ENCODE measurements around the gene NEURL1. TPM values are rescaled to one million over a fixed set of nuclear protein-coding genes. Genes with fewer than 3 reads are reported as not detected.

NEURL1 gene
- total RNA-seq, 4 donors from 2014 or later, result 67.6 to 147 (median 110) TPM

DNA sequence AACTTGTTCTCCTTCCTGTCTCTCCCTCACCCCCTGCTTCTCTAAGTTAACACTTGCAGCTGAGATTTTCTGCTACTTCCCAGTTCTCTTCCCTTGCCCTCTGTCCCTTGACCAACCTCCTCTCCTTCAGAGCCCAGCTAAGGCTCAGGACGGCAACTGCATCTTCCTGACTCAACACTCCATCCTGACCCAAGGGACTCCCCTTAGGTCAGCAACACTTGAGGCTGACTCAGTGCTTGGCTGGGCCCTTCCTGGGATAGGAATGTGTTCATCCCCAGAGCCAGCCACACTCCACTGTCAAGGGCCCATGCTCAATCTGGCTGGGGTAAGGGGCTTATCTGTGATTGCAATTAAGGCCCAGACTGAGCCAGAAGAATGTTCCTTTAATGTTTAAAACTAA is 44.8 kb upstream of the NEURL1 start:
- in situ Hi-C loops (cut with MboI; ENCODE audit: low sequenced_read_pairs in 4 of 4) (no loop called here), intact Hi-C loops (cut with DNase I; ENCODE audit: low total_unique reads) (no loop called here)
- peaks cover 0 to 9% (median 0%) of the 10 kb centered on the region in 3 donors for H3K27me3 ChIP-seq
- peak overlapping the region; percentile 80 to 88 (median 84) for H3K27ac ChIP-seq
- peak; percentile 41 to 57 for ATAC-seq
- TF ChIP-seq POLR2A (IDR thresholded peaks at IDR 0.05), result no peak
- TF ChIP-seq, protein P1, sequence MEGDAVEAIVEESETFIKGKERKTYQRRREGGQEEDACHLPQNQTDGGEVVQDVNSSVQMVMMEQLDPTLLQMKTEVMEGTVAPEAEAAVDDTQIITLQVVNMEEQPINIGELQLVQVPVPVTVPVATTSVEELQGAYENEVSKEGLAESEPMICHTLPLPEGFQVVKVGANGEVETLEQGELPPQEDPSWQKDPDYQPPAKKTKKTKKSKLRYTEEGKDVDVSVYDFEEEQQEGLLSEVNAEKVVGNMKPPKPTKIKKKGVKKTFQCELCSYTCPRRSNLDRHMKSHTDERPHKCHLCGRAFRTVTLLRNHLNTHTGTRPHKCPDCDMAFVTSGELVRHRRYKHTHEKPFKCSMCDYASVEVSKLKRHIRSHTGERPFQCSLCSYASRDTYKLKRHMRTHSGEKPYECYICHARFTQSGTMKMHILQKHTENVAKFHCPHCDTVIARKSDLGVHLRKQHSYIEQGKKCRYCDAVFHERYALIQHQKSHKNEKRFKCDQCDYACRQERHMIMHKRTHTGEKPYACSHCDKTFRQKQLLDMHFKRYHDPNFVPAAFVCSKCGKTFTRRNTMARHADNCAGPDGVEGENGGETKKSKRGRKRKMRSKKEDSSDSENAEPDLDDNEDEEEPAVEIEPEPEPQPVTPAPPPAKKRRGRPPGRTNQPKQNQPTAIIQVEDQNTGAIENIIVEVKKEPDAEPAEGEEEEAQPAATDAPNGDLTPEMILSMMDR (IDR thresholded peaks at IDR 0.05 in 4 of 5, conservative IDR thresholded peaks at IDR 0.05 in 1 of 5), result no peak
- H3K9me3 ChIP-seq, result no peaks in the 10 kb centered on the region
- peaks cover 0 to 59% of the 10 kb centered on the region in 2 donors for H3K36me3 ChIP-seq
- H3K4me3 ChIP-seq, result peak overlapping the region in 3 of 4 donors; percentile 10 to 70 (median 68)
- DNase-seq, result peak; percentile 59 to 72
- H3K4me1 ChIP-seq, result peaks cover 34 to 37% of the 10 kb centered on the region in 2 donors

DNA sequence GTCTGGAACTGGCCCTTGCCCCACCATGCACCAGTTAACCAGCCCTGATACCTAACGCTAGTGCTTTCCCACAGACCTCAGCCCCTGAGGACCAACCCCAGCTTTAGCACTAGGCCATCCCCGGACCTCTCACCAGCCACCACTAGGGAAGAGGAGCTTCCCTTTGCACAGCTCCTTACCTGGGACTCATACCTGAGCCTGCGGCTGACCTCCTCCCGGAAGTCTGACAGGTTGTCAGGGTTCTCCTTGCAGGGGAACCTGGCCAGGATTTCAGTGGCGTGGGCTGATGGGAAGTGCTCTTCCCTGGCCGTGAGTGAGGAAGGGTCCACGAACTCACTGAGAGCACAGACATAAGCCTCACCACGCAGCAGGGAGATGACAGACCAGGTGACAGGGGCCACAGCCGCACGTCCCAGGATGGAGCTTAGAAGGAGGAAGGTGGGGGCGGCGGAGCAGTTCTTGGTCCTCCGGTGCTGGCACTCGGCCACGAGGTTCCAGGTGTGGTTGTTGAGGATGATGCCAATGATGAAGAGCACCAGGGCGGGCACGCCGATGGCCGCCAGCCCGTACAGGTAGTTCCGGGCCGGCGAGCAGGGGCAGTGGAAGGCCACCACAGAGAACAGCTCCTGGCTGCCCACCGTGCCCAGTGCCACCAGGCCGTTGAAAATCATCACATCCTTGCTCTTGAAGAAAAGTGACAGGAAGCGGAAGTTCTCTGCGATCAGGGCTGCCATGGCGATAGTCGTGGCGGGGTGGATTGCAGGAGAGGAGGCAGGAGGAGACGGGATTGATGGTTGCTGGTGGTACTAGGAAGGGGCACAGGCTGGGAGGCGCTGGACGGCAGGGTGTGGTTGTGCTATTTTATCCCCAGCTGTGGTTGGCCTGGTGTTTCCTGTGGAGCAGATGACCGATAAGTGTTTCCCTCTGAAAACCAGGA is 44.0 kb upstream of the NEURL1 start:
- in situ Hi-C loops (cut with MboI; ENCODE audit: low sequenced_read_pairs in 4 of 4) (no loop called here), intact Hi-C loops (cut with DNase I; ENCODE audit: low total_unique reads) (no loop called here)
- Histone ChIP-seq H3K27me3 (peaks cover 0 to 9% (median 0%) of the 10 kb centered on the region in 3 donors), H3K4me3 (peak overlapping the region; percentile 10 to 70 (median 66)), H3K9me3 (no peaks in the 10 kb centered on the region), H3K27ac (peak overlapping the region; percentile 80 to 88 (median 84)), H3K4me1 (peaks cover 29 to 30% of the 10 kb centered on the region in 2 donors), H3K36me3 (peaks cover 0 to 51% of the 10 kb centered on the region in 2 donors)
- no peak for DNase-seq
- TF ChIP-seq, protein P1 (IDR thresholded peaks at IDR 0.05 in 4 of 5, conservative IDR thresholded peaks at IDR 0.05 in 1 of 5), result no peak
- no peak for TF ChIP-seq POLR2A (IDR thresholded peaks at IDR 0.05)
- ATAC-seq, result no peak

DNA sequence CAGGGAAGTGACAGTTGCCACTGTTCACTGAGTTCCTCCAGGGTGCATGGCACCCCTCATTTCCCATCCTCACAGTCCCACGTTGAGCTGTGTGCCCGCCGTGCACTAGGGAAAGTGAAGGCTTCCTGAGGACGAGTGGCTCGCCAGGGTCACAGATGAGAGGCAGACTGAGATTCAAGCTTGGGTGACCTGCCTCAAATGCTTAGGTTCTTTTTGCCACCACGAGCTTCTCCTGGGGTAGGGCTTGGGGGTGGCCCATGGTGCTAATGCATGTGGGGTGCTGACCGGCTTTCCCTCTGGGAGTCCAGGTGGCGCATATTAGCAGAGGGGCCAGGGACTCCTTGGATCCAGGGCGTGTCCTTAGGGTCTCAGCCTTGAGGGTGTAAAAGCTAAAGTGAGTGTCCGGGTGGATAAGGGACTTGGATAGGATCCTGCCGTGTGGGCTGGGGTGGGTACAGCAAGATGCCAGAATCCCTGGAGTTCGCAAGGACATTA is 43.3 kb upstream of the NEURL1 start:
- H3K27me3 ChIP-seq, result peaks cover 0 to 9% (median 0%) of the 10 kb centered on the region in 3 donors
- H3K27ac ChIP-seq, result peak overlapping the region; percentile 80 to 88 (median 84)
- peaks cover 0 to 44% of the 10 kb centered on the region in 2 donors for H3K36me3 ChIP-seq
- H3K9me3 ChIP-seq, result no peaks in the 10 kb centered on the region
- intact Hi-C loops (cut with DNase I; ENCODE audit: low total_unique reads) (no loop called here), in situ Hi-C loops (cut with MboI; ENCODE audit: low sequenced_read_pairs in 4 of 4) (no loop called here)
- TF ChIP-seq, protein P1 (IDR thresholded peaks at IDR 0.05 in 4 of 5, conservative IDR thresholded peaks at IDR 0.05 in 1 of 5), result no peak
- TF ChIP-seq POLR2A (IDR thresholded peaks at IDR 0.05), result no peak
- no peak for DNase-seq
- H3K4me1 ChIP-seq, result peaks cover 22% of the 10 kb centered on the region in 2 donors
- no peak for ATAC-seq
- peak overlapping the region; percentile 65 to 74 (median 69) for H3K4me3 ChIP-seq

DNA sequence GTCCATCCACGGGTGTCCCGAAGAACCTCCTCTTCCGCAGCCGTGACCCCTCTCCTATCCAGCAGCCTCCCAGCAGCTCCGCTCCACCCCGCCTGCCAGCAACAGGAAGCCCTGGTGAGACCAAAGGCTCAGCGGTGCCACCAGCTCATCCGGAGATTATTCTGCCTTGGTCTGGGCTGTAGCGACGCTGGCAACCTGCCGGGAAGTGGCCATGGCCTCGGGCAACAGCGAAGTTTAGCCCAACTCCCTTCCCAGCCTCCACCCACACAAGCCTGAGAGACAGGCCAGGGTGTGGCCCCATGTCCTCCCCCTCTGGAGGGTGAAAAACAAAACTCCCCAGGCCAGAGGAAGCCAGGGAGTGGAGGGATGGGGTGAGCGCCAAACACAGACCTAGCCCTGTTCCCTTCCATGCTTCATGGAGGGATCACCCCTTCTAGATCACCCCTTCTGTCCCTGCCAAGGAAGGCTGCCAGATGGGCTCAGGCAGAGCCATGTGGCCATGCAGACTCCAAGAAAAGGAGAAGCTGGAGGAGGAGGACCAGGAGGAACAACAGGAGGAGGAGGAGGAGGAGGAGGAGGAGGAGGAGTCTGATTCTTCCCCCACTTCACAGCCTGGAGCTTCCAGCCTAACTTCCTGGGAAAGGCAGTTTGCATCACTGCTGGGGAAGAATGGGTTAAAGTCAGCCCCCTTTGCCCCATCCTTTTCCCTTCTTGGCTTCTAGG is 42.3 kb upstream of the NEURL1 start:
- Histone ChIP-seq H3K4me3 (peak overlapping the region; percentile 65 to 74 (median 69)), H3K4me1 (peaks cover 16 to 17% of the 10 kb centered on the region in 2 donors), H3K27ac (peak overlapping the region; percentile 80 to 88 (median 84)), H3K27me3 (peaks cover 0 to 9% (median 0%) of the 10 kb centered on the region in 3 donors), H3K36me3 (peaks cover 0 to 38% of the 10 kb centered on the region in 2 donors), H3K9me3 (no peaks in the 10 kb centered on the region)
- TF ChIP-seq, protein P1 (IDR thresholded peaks at IDR 0.05 in 4 of 5, conservative IDR thresholded peaks at IDR 0.05 in 1 of 5), result no peak
- peak in 1 of 2 donors; percentile 8 for TF ChIP-seq POLR2A (IDR thresholded peaks at IDR 0.05)
- intact Hi-C loops (cut with DNase I; ENCODE audit: low total_unique reads) (no loop called here), in situ Hi-C loops (cut with MboI; ENCODE audit: low sequenced_read_pairs in 4 of 4) (no loop called here)
- peak; percentile 30 to 51 for DNase-seq
- peak; percentile 48 to 57 for ATAC-seq
